HT-29 (cell line): ENCODE results near the gene DNTTIP2. TPM values are rescaled to one million over a fixed set of nuclear protein-coding genes. Genes with fewer than 3 reads are reported as not detected.

Experiments used
- small RNA-seq: library from RNA; depleted of rRNA; stranded (forward); fragments of <200 nt; gene quantifications from one replicate; pipeline ENCODE3, GENCODE V24; 2014
- total RNA-seq: library from RNA; depleted of rRNA; stranded (reverse); fragments of >200 nt; shearing (Covaris generic); gene quantifications from 2 replicates; pipeline ENCODE4 v1.2.3, GENCODE V29; 2014; rRNA removed

DNTTIP2 gene
- total RNA-seq, 1 experiment from 2014 or later = 15.4 TPM

Small RNA genes lying within 50 kb of the gene (small RNA-seq; reads per million reads assigned to genes)
- not detected for gene AL117351.2
- not detected for gene MIR760

Other genes starting within 250 kb of the DNTTIP2 start
- 48.5 and 49.4 TPM in 2 replicates for gene BCAR3, start 197.4 kb downstream of the DNTTIP2 start, total RNA-seq
- gene GCLM, start 30.2 kb upstream of the DNTTIP2 start, total RNA-seq = 6.7 and 7.9 TPM in 2 replicates
- 0.29 TPM in 1 of 2 replicates, not detected in the other for gene ABCA4, start 241.9 kb upstream of the DNTTIP2 start, total RNA-seq